ENCODE data around the gene BHLHE41.

The BHLHE41 gene

DNA sequence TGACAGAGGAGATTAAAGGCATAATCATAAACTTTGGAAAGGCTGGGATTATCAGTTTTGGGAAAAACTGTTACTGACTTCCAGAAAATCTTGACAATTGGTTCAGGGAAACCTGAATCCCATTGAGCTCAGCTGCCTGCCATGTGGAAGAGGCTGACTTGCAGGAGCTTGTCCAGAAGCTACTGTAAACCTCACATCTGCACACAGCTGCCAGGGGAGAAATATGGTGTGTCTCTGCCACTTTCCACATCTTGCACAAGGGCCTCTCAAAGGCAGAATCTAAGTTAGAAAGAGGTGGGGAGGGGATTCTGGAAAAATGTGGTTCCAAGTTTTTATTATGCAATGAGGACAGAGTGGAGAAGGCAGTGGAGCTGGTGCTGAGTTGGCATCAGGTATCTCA is 8.7 kb upstream of the BHLHE41 start:
- no peak for DNase-seq

DNA sequence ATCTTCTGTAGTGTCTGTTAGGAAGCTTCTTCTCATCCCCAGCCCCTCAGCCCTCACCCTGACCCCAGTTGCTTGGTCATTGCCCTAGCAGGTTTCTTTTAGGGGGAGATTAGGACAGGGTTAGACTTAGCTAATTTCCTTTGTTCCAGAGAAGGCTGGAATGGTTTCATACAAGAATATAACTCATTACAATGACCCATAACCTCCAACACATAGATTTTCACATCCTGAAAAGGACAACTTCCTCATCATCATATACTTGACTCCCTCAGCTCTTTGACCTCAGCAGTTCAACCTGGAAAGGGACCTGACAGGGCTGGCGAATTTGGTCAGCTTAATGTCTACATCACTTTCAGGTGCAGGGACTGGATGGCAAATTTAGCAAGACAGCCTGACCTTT is 8.0 kb upstream of the BHLHE41 start:
- DNase-seq: peak in 1 of 2 donors; percentile 57

DNA sequence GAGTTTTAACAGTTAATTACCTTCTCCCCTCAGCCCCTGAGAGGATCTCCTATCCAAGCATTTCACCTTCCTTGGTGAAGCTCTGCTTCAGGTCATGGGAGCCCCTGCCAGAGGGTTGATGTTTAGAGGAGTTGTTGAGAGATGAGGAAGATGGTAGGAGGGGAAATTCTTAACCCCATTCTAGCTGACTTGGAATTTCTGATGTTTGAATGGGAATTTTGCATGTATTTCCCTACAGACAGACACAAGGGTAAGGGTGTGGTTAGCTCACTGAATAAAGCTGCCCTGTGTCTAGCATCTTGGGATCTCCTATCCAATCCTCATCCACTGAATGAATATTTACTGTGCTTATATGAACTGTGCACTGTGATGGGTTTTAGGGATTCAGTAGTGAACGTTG is 7.1 kb upstream of the BHLHE41 start:
- peak; percentile 47 to 81 for DNase-seq

DNA sequence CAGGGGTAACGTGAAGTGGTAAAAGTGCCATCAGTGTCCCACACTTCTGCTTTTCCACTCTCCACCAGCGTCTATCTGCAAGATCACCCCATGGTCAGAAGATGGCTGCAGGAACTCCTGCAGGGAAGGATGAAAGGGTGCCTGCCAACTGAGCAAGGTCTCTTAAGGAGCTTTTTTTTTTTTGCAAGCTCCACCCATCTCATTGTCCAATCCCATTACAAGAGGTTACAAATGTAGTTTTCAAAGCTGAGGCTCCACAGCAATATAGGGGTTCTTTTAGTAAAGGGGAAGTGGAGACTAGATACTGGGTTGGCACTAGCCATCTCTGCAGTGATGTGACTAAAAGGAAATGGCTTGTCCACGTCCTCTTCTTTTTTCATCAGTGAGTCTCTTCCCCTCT is 5.9 kb upstream of the BHLHE41 start:
- peak; percentile 57 to 81 for DNase-seq

DNA sequence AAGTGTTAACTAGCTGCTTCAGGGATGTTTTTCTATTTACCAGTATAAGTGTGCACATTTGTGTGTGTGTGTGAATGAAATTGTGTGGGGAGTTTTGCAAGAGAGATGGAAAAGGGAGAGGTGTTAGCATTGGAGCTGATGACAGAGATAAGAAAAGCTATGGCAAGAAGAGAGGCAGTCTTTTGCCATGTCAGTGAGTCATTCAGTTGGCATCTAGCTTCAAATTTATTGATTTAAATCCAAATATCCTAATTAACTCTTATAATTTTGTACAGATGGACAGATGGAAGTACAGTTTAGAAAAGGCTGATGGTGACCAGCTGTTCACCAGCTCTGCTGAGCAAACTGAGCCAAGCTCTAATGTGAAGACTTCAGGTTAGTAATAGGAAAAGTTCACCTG is 3.3 kb upstream of the BHLHE41 start:
- no peak for DNase-seq

DNA sequence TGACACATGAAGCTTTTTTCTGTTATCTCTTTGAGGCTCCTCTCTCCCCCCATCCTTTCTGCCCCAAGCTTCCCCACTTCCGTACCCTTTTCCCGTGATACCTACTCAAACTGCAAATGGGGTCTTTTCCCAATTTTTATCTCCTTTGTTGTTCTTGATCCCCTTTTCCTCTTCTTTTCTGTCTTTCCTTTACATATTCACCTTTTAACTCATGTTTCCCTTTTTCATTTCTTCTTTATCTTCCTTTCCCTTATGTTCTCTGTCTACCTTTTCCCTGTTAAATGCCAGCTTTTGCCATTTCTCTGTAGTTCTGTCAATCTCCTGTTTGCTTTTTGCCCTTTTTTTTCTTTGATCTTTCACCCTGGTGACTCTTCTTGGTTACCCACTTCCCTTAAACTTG is 2.6 kb upstream of the BHLHE41 start:
- DNase-seq: no peak

DNA sequence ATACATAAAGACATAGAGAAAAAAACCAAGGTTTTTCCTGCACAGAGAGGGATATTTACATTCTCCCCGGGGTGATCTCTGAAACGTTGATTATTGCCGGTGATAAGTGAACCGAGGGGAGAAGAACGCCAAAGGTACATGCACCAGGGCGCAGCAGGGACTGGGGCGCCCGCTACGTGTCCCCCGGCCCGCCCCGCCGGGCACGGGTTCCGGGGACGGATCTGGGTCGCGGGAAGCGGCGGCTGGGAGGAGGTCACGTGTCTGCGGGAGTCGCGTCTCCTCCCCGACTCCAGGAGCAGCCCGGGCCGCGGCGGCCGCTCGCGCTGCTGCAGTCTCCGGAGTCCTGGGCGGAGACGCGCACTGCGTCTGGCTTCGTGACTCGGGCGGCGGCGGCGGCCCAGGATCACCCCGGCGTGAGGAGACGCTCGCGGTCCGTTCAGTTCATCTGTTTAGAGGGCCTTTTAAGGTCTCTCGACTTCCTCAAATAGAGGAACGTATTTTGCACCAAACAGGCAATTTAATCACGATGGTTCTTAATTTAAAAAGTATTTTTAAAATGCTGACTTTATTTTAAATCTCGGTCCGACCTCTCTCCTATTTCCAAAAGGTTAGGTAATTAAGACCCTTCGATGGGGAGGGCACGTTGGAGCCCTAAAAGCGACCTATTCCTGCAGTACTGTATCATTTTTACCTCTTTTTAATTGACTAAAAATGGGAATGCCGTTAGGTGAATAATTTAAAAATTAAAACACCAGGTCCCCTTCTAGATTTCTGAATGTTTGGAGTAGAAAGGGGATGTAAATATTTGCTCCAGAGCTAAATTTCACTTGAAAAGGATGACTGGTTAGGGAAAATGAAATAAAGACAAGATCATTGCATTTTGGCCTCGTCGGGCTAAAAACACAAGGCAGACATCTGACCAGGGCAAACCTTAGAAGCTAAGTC is 1.8 kb upstream of the BHLHE41 start:
- DNase-seq: peak; percentile 74 to 82

DNA sequence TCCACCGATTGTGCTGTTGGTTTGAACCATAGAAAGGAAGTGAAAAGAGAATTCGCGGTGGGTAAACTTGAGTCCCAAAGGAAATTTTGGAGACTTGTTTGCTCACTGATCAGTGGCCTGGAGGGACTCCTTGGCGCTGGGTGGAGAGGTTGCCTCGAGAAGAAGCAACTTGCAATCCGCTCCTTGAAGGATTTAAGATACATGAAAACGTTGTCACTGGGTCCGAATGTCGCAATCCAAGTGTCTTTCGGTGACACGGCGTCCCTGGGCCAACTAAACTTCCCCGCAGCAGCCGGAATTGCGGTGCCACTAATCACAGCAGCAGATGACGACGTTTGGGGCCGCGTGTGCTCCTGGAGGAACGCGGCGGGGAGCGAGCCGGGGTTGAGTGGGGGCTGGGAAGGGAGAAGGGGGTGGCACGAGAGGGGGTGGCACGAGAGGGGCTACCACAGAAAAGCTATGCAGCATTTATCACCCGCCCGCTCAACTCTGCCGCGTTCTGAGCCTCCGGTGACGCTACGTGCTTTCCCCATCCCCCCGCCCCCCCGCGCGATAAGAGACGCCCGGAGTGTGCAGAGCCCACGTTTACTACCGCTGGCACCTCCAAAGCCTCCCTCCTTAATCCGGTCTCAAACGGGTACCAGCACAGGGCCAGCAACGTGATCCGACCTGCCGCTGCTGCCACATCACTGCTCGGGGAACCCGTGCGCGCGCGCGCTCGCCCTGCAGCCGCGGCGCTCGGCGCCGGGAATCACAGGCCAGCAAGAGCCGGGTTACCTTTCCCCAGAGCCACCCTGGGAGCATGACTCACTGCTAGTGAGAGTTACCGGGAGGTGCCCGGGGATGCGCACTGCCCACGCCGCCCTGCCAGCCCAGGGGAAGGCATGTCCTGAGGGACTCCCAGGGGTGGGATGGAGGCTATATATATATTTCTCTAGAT is 833 bp upstream of the BHLHE41 start:
- DNase-seq: peak; percentile 80 to 84

DNA sequence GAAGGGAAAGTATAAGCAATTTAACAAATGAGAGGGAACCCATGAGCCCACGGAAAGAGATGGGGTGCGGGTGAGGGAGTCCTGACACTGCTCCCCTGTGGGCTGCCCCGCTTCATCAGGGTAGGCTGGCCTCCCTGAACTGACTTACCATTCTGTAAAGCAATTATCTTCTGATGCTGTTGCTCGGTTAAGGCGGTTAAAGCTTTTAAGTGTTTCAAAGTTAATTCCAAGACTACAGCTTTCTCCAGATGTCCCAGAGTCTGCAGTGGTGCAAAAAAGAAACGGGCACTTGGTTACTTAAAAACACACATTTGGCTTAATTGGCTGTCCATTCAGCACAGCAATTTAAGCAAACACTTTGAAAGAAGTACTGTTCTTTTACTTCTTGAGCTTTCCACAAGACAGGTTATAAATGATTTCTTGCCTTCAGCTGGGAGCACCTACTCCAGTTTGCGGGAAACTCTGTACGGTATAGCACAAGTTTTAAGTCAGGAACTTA is 1.3 kb downstream of the BHLHE41 start:
- no peak for DNase-seq

DNA sequence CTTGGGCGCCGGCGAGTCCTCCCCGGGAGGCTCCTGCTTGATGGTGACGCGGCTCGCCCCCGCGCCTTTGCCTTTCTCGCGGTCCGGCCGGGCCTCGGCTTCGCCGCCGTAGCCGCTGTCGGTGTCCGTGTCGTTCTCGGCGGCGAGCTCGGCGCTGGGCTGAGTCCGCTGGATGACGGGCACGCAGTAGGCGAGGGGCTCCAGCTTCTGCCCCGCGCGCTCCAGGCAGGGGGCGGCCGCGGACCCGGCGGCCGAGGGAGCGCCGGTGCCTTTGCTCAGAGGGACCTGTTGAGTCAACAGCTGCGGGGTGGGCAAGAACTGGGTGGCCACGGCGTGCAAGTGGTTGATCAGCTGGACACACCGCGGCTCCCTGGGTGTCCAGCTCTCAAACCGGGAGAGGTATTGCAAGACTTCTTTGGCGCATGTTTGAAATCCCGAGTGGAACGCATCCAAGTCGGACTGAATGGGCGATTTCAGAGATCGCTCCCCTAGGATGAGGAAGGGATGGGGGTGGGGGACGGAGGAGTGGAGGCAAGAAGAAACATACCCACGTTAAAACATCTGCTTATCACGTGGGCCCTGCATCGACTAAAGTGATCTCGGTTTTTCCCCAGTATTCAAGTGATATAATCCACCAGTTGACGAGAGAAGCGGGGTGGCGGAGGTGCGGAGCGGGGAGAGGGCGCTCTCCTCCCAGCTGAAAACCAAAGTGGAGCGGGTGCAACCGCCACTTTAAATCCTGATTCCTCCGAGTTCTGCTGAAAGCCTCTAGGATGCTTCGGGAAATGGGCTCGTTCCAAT is 2.0 kb downstream of the BHLHE41 start:
- DNase-seq: peak; percentile 83 to 93

DNA sequence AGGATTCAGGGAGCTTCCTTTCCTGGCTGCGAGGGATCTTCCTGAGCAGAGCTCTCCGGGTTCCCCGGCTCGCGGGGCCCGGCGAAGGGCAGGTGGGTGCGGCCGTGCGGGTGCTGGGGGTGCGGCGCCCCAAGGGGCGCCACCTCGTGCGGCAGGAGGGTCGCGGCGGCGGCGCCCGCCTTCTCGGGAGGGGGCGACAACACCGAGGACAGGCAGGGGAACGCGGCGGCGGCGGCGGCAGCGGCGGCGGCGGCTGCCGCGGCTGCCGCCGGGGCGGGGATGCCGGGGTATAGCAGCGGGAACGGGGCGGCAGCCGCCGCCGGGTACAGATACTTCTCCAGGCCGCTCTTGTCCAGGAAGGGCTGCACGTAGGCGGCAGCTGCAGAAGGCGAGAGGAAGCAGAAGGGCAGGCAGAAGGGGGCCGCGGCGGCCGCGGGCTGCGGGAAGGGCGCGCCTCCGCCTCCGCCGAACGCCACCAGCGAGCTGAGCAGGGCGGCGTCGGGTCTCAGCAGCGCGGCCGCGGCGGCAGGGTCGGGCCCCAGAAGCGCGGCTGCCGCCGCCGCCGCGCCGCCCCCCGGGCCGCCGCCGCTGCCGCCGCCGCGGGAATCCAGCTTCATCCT is 2.7 kb downstream of the BHLHE41 start:
- DNase-seq: peak; percentile 60 to 65

DNA sequence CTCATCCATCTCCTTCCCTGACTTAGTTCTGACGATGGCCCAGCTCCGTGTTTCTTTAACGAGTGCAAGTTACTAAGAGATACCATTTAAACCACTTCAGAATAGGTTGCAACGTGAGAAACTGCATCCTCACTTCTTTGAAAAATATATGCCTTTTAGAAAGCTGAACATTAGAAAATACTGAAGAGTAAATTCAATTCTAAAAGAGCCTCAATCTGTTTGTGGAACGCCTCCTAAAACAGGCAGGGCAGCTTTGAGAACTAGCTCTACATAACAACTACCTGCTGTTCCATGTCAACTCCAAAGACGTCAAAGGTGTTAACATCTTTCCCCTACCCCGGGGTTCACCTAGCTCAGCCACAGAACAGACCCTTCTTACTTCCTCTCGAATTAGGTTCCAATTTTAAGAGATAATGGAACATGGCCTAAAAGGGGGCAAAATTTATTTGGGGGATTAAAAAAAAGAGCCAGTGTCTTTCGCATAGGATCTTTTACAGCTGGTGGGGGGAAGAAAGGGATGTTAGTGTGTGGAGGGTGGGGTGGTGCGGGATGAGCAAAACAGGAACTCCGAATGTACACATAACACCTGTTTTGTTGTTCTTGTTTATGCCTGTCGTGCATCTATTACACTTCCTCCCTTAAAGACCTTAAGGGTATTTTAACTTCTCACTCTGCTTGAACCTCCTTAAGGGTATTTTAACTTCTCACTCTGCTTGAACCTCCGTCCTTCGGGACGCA is 3.3 kb downstream of the BHLHE41 start:
- DNase-seq: peak in 1 of 2 donors; percentile 15

DNA sequence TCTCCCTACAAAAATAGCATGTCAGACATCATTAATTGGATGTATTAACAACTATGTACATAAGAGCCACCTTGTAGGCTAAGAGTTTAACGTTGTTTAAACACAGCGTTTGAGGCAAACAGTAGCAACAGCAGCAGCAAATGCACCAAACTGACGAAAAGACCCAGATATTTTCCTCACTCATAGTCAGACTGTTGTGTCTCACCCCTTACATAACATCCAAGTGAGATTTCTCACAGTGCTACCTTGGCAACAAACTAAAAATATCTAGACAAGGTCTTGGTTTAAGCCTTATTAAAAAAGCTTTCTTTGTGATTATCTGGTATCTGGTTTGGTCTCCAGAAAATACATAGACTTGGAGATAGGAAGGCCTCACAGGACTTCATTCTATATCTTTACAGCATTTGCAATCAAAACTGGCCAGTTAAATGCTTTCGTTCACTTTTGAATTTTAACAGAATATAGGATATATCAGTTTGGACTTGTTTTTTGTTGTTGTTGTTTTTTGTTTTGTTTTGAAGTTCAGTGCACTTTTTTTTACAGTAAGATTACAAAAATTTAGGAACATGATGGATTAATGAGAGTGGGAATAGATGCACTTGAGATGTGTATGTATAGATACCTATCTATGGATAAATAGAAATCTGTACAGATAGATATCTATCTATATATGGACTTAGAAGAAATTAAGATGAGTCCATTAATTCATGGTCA is 4.1 kb downstream of the BHLHE41 start:
- DNase-seq: peak in 1 of 2 donors; percentile 53

DNA sequence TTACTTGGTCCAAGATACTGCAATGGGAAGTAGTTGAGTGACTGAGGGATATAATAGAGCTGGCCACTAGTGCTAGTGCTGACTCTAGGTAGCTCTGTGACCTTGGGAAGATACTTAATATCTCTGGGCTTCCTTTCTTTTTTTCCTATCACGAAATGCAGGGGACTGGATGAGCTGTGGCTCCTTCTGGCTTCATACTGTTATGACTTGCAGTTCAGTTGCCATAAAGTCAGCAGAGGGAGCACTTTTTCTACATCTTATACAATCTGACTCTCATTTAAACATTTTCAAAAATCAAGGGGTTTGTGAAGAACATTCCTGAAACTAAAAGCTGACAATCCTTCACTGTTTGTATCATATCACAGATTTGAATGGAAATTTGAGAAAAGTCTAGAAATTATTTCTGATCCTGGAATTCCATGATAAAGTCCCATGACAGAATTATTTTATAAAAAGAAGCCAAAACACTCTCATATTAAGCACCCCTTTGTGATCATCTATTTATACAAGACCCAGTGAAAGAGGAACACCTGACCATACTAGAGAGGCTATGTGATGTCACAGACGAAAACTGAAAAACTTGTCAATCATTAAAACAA is 5.3 kb downstream of the BHLHE41 start:
- DNase-seq: peak; percentile 49 to 67

DNA sequence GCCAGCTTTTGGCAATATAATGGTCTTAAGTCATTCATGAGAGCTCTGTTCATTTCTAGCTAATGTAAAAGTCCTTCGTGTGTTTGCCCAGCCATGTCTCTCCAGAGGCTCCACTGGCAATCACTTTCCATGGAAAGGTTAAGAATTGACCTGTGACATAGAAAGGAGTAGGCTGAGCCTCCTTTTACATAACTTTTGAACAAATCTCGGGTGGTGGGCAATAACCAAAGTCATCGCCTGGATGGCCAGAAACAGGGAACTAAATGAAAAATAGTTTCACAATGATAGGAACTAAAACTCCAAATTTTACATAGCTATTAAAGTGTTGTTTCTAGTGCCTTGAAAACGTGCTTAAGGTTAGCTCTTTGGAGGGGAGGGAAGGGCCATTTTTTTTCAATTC is 6.5 kb downstream of the BHLHE41 start:
- peak; percentile 60 to 66 for DNase-seq

DNA sequence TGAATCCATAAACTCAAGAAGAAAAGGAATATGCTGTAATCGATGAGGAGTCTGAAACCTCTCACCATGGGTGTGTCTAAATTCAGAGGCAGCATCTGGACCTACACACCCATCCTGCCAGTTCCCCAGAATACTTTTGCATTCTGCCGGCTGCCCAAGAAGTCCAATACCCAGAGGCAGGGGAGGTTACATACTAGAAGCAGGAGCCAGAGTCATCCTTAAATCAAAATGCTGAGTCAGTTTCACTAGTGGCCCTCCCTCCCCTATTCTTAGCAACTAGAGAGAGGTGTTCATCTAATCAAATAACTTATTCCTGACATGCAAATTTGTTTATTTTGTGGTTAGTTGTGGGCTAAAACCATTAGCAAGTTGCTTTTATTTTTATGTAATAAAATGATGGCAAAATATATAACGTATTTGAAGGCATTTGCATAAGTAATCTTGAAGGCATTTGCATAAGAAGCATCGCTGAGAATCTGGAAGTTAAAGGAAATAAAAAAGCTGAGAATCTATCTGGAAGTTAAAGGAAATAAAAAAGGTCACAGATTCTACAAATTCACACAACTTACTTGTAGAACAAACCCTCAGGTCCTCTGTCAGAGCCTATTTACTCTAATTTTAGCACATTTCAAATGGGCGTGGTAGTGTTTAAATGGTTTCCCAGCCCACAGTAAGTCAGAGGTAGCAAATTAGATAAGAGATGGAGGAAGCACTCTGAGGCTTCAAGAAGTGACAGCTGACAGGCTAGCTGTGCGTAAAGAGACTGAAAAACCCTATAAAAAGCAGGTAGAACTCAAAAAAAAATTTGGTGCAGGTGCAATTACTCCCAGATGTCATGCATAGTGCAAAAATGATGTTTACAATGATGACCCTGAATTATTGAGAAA is 7.8 kb downstream of the BHLHE41 start:
- DNase-seq: no peak

DNA sequence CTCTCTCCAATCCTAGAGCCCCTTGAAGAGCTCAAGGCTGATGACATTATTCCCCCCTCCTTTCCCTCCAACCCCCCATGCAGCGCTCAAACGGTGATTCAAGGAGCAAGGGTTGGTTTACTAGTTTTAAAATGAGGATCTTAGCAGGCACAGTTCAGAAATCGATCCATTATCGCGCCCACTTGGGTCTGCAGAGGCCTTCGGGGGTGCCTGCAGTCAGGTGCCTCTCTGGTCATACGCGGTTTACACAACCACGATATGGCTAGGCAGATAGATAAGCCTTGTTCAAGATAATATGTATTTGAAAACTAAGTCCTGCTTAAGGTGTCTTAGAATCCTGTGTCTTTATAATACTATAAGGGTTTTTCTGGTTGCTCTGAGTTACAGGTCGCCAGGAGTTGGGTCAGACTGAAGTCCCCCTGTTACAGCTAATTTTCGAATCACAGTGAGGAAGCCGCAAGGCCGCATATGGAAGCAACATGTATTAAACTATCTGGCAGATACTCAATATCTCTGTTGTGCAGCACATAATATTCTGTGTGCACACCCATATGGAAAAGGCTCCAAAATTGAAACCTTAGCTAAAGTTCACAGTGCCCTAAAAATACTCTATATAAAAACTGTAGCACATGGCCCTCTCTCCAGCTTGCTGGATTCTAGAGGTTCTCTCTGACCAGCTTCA is 10.0 kb downstream of the BHLHE41 start:
- no peak for DNase-seq

Data from inflammatory macrophage treated with lipopolysaccharide for 1 hour (primary cell).